ENCODE data around the gene KCTD17. TPM values are rescaled to one million over a fixed set of nuclear protein-coding genes. Genes with fewer than 3 reads are reported as not detected.

Gene KCTD17
- total RNA-seq, 1 donor from 2014 or later, result 11.2 TPM

DNA sequence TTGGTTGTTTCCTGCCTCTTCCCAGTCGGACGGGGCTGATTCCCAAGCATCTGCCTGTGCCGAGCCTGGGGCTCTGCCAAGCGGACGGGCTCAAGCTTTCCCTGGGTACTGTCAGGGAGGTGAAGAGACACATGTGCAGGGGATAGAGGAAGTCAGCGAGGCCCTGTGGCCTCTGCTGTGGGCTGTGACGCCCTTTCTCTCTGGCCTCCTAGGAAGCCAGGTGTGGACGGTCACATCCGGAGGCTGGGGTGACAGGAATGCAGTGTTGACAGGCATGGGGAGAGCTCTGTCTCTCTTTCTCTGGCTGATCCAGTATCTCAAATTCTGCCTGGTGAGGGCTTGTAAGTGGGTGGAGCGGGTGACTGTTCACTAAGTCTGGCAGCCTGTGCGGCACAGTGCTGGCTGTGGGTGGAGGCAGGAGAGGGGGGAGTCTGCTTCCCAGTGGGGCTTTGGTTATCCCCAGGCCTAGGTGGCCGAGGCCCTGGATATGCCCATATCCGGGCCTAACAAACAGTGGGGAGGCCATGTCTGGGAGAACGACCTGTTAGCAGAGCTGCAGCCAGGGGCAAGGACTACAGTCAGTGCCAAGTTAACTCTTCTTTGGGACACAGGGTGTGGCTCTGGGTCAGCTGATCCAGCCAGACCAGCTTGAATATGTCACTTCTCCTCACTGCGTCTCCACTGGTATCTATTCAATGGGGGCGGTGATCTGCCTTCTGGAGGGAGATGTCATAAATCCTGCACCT is 1.9 kb downstream of the KCTD17 start:
- intact Hi-C loops (cut with DNase I), result no loop called here
- peak; percentile 69 for ATAC-seq
- DNase-seq (ENCODE audit: missing footprints), result peak; percentile 72

GRCh38 chr22:37054056-37054395 is 2.5 kb downstream of the KCTD17 start:
- peak; percentile 37 for DNase-seq (ENCODE audit: missing footprints)
- no peak for ATAC-seq
- intact Hi-C loops (cut with DNase I), result no loop called here

DNA sequence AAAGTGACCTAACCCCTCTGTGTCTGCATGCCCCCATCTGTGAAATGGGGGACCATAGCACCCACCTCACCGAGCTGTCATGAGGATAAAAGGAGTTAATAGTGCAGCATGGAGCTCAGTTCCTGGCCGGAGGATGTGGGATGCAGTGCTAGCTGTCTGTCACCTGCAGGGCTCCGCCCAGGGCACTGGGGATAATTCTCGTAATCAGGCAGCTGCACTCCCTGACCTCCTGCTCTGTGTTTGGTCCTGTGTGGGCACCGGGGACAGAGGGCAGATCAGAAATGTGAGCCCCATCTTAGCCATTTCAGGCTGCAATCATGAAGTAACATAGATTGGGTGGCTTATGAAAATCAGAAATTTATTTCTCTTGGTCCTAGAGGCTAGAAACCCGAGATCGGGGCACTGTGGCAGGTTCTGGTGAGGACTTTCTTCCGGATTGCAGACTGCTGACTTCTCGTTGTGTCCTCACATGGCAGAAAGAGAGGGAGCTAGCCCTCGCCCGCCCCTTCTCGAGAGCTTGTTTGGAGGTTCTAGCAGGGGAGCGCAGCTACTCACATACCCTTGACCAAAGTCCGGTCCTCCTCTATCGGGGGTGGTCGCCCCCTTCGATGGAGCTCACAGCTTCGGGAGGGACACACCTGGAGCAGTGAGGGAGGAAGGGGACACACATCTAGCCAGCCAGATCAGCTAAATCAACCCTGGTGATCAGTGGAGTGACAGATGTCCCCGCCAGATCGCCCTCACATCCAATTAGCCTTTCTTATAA is 3.2 kb downstream of the KCTD17 start:
- no peak for ATAC-seq
- peak; percentile 42 for DNase-seq (ENCODE audit: missing footprints)
- intact Hi-C loops (cut with DNase I), result no loop called here

DNA sequence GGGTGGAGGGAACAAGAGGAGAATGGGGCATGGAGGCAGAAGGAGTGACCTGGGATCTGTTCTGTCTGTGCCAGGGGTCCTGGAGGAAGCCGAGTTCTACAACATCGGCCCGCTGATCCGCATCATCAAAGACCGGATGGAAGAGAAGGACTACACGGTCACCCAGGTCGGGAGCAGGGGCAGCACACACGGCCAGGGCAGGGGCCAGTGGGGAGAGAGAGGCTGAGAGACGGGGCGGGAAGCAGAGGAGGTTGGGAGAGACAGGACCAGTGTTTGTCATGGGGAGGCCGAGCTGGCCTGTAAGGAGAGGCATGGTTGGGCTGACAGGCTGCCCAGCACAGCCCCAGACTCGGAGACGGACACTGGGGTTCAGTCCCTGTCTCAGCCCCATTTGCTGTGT is 4.7 kb downstream of the KCTD17 start:
- DNase-seq (ENCODE audit: missing footprints), result peak; percentile 37
- intact Hi-C loops (cut with DNase I), result no loop called here
- ATAC-seq, result no peak

GRCh38 chr22:37057226-37057625 is 5.7 kb downstream of the KCTD17 start:
- intact Hi-C loops (cut with DNase I), result no loop called here
- ATAC-seq (no peak), DNase-seq (ENCODE audit: missing footprints) (peak; percentile 17)

DNA sequence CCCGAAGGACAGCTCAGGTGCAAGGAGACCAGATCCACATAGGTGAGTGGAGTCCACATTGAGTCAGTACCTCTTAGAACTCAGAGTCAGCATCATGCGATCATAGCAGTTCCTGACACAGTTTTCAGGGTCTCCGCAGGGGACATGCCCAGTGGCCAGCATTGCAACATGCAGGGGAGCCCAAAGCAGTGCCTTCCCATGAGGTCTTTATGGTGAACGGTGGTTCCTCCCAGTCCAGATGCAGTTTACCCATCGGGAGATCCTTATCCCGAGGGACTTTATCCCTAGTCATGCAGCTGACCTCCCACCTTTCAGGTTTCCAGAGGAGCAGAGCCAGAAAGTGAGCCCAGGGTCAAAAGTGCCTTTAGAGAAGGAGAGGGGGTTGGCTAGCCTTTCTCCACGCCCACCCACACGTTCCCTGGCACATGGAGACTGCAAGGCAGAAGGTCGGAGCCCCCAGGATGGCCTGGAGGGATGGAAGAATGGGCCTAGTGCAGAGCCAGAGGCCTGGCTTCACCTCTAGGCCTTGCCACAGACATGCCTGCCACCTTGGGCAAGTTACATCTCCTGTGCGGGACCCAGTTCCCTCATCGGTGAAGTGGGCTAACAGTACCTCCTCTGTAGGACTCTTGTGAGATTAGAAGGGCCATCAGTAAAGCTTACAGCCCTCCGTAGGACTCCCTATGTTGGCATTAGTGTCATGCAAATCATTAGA is 6.4 kb downstream of the KCTD17 start:
- intact Hi-C loops (cut with DNase I), result no loop called here
- DNase-seq (ENCODE audit: missing footprints), result peak; percentile 58
- no peak for ATAC-seq

- DNase-seq (ENCODE audit: missing footprints) (peak; percentile 49), ATAC-seq (no peak)
- intact Hi-C loops (cut with DNase I), result no loop called here
These were observed 7.6 kb downstream of the KCTD17 start for GRCh38 chr22:37058917-37059701.

GRCh38 chr22:37059876-37060449 is 8.4 kb downstream of the KCTD17 start:
- intact Hi-C loops (cut with DNase I), result no loop called here
- ATAC-seq (no peak), DNase-seq (ENCODE audit: missing footprints) (peak; percentile 56)

GRCh38 chr22:37060801-37061610 is 9.5 kb downstream of the KCTD17 start:
- ATAC-seq, result no peak

DNA sequence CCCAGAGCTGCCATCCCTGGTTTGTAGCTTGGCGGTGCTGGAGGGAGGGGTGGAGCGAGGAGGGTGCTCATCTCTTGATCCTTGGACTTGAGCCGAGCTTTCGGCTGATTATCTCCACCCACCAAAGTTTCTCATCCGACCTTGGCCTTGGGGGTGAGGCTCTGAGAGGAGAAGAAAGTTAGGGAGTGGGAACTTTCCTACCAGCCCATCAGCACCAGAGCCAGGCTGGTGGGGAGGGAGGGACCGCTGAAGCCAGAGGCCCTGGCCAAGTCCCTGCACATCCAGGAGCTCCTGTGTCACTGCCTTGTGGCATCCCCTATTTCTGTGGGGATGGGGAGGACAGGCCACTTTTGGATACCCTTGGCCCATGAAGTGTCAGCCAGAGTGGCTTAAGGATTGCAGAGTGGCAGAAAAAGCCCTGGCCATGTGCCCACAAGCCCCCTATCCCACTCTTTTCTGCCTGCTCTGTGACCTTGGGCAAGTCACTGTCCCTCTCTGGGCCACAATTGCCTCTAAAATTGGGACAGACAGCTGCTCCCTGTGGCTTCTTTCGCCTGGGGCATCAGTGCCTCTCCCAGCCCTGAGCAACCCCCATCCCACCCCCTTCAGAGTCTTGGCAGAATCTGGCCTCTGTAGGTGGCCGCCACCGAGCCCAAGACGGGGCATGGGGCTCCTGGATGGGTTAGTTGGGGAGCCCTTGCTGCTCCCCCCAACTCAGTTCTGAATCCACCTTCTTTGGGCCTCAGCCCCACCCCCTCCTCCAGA is 10.3 kb downstream of the KCTD17 start:
- intact Hi-C loops (cut with DNase I), result no loop called here
- peak; percentile 43 for DNase-seq (ENCODE audit: missing footprints)
- no peak for ATAC-seq

More at GRCh38 chr22:37060801-37061610, 9.5 kb downstream of the KCTD17 start:
- peak; percentile 28 for DNase-seq (ENCODE audit: missing footprints)
- intact Hi-C loops (cut with DNase I), result no loop called here

DNA sequence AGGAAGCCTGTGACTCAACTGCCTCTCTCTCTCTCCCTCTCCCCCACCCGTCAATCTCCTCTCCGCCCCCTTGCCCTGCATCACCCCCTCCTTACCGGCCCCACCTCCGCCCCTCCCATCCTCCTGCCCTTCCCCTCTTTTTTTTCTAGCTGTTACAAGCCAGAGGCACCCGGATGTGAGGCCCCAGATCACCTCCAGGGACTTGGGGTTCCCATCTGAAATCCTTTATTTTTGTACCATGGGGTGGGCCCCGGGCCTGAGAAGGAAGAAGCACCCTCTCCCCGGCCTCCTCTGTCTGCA is 10.8 kb downstream of the KCTD17 start:
- DNase-seq (ENCODE audit: missing footprints) (peak; percentile 11), ATAC-seq (no peak)
- intact Hi-C loops (cut with DNase I), result no loop called here

GRCh38 chr22:37062702-37063381 is 11.3 kb downstream of the KCTD17 start:
- DNase-seq (ENCODE audit: missing footprints) (peak; percentile 46), ATAC-seq (no peak)
- intact Hi-C loops (cut with DNase I), result no loop called here

GRCh38 chr22:37063431-37064420 is 12.2 kb downstream of the KCTD17 start:
- ATAC-seq (no peak), DNase-seq (ENCODE audit: missing footprints) (peak; percentile 61)
- intact Hi-C loops (cut with DNase I), result no loop called here

DNA sequence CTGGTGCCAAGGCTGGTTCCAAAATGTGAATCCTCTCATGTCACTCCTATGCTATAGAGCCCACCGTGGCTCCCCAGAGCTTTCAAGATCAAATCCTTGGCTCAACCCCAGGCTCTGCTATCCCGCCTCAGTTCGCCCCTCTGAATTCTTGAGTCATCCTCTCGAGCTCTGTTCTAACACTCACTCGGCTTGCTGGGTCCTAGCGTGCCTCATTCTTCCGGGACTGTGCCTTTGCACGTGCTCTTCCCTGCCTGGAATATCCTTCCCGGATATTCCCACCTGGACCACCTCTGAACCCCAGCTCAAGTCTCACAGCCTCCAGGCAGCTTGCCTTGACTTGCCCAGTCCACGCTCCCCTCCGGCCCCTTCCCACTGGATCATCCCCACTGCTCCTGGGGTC is 13.0 kb downstream of the KCTD17 start:
- ATAC-seq (no peak), DNase-seq (ENCODE audit: missing footprints) (no peak)
- intact Hi-C loops (cut with DNase I), result no loop called here

- ATAC-seq, result no peak
- intact Hi-C loops (cut with DNase I), result no loop called here
- no peak for DNase-seq (ENCODE audit: missing footprints)
These were observed 13.6 kb downstream of the KCTD17 start for GRCh38 chr22:37065180-37065579.

DNA sequence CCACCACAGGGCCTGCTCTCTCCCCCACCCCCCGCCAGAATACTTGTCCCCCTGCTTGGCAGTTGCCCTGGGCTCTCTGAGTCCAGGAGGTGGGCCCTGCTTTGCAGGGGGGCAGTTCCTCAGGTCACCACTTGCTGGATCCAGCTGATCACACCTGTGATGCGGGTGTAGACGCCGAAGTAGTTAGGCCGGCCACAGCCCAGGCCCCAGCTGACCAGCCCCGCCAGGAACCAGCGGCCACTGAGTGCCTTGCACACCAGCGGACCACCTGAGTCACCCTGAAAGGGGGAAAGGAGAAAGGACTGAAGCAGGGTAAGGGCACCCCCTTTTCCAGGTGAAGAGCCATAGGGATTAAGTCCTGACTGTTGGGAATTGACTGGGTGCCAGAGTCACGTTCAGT is 14.4 kb downstream of the KCTD17 start:
- DNase-seq (ENCODE audit: missing footprints), result peak; percentile 3
- ATAC-seq, result no peak
- intact Hi-C loops (cut with DNase I), result no loop called here
